MM.1S (cell line): ENCODE measurements around the gene OR6B3.

Experiments used
- DNase-seq: peaks from one replicate; pipeline ENCODE4 v3.0.0-alpha.2; 2015
- H2AFZ ChIP-seq: fragments of 300-600 bp; sonication (generic); 2 replicates; pipeline ENCODE4 v1.6.0; 2016; ENCODE audit warnings: antibody characterized with exemption, low read length
- H3F3A ChIP-seq: fragments of 300-600 bp; sonication (generic); 2 replicates; pipeline ENCODE4 v1.6.1; 2016; ENCODE audit warnings: mild to moderate bottlenecking, antibody characterized with exemption, low read length, moderate library complexity, mixed read lengths; ENCODE audit not compliant: insufficient read depth
- H3K27ac ChIP-seq: fragments of 300-600 bp; sonication (generic); 2 replicates; pipeline ENCODE4 v1.5.1; 2016; ENCODE audit warnings: mild to moderate bottlenecking, low read length
- H3K27me3 ChIP-seq: fragments of 300-600 bp; sonication (generic); replicated peaks from 2 replicates; pipeline ENCODE4 v1.6.0; 2016; ENCODE audit warnings: low read length; ENCODE audit not compliant: insufficient read depth
- H3K36me3 ChIP-seq: fragments of 300-600 bp; sonication (generic); replicated peaks from 2 replicates; pipeline ENCODE4 v1.6.1; 2016; ENCODE audit warnings: mild to moderate bottlenecking, low read length, mixed read lengths; ENCODE audit not compliant: insufficient read depth
- H3K4me1 ChIP-seq: fragments of 300-600 bp; sonication (generic); 2 replicates; pipeline ENCODE4 v1.6.1; 2016; ENCODE audit warnings: low read length, mixed read lengths
- H3K4me2 ChIP-seq: fragments of 300-600 bp; sonication (generic); 2 replicates; pipeline ENCODE4 v1.6.0; 2016; ENCODE audit warnings: low read depth, low read length
- H3K4me3 ChIP-seq: fragments of 300-600 bp; sonication (generic); 2 replicates; pipeline ENCODE4 v1.5.1; 2016; ENCODE audit warnings: low read length, mixed read lengths
- H3K79me2 ChIP-seq: fragments of 300-600 bp; sonication (generic); 2 replicates; pipeline ENCODE4 v1.6.1; 2016; ENCODE audit warnings: mixed run types, low read length, mixed read lengths
- H3K9ac ChIP-seq: fragments of 300-600 bp; sonication (generic); 2 replicates; pipeline ENCODE4 v1.6.1; 2016; ENCODE audit warnings: low read length, mixed read lengths
- H3K9me2 ChIP-seq: fragments of 300-600 bp; sonication (generic); replicated peaks from 2 replicates; pipeline ENCODE4 v1.6.1; 2016; ENCODE audit warnings: mild to moderate bottlenecking, low read length, mixed read lengths; ENCODE audit not compliant: insufficient read depth
- H3K9me3 ChIP-seq: fragments of 300-600 bp; sonication (generic); replicated peaks from 2 replicates; pipeline ENCODE4 v1.6.1; 2016; ENCODE audit warnings: mild to moderate bottlenecking, low read length, mixed read lengths; ENCODE audit not compliant: insufficient read depth
- H4K20me1 ChIP-seq: fragments of 300-600 bp; sonication (generic); 2 replicates; pipeline ENCODE4 v1.6.1; 2016; ENCODE audit warnings: mild to moderate bottlenecking, low read length, moderate library complexity, mixed read lengths; ENCODE audit not compliant: insufficient read depth
- EZH2 ChIP-seq: fragments of 300-600 bp; sonication (generic); optimal IDR thresholded peaks from 2 replicates; pipeline ENCODE3; 2017; ENCODE audit warnings: low read depth, mild to moderate bottlenecking, antibody characterized with exemption, low read length, mixed read lengths
- EZH2phosphoT487 ChIP-seq: fragments of 300-600 bp; sonication (generic); IDR thresholded peaks from 2 replicates; pipeline ENCODE4 v1.6.1; 2018; ENCODE audit warnings: antibody characterized with exemption, low read length
- TF ChIP-seq, protein P1 (sequence below): fragments of 300-600 bp; sonication (generic); IDR thresholded peaks from 2 replicates; pipeline ENCODE4 v1.5.1; 2016; ENCODE audit warnings: antibody characterized with exemption, low read length, mixed read lengths

The OR6B3 gene

DNA sequence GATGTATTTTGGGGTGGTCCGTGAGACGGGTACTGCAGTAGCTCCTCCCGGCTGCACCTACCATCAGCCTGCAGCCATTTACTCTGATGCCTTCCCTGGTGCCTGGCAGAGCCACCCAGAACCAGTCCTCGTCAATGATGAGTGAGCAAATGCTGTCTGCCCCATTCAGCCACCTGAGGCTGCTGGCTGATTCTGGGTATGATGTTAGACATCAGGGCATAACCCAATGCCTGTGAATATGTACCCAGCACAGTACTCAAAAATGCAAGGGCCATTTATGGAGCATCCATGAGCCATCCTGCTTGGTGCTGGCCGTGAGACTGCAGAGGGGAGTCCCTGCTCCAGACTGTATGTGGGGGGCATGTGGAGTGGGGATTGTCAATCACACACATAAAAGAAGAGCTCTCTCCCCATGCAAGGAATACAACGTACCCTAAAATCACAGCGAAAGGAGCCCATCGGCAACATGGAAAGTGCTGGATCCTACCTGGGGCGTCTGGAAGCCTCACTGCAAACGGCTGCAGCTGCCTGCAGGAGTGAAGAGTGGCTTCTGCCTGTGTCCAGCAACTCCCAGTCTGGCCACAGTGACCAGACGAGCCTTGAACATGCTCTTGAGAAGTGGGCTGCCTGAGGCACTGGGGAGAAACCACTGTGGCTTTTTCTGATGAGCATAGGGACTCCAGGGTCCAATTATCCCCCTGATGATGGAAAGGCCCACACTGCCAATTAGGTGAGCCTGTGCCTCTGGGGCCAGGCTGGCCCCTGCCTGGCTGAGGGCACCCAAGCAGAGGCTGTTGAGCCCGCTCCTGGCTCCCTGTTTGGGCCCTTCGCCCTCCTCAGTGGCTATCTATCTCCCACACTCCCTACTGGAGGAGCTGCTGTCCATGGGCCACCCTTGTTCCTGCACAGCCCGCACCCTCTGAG, 20.7 kb downstream of the OR6B3 start:
- Histone ChIP-seq H3K9me3 (no peaks in the 10 kb centered on the region), H3K27ac (no peak overlapping the region), H3K36me3 (no peaks in the 10 kb centered on the region), H3K27me3 (peaks cover 67% of the 10 kb centered on the region), H3K4me1 (no peaks in the 10 kb centered on the region), H3K9ac (no peak overlapping the region), H4K20me1 (no peaks in the 10 kb centered on the region), H3K4me3 (no peak overlapping the region), H3K79me2 (no peaks in the 10 kb centered on the region), H3K4me2 (no peak overlapping the region; the same call in 1 of the 2 replicates), H2AFZ (no peak overlapping the region), H3K9me2 (no peaks in the 10 kb centered on the region), H3F3A (no peaks in the 10 kb centered on the region)
- TF ChIP-seq EZH2phosphoT487: no peak
- TF ChIP-seq, protein P1, sequence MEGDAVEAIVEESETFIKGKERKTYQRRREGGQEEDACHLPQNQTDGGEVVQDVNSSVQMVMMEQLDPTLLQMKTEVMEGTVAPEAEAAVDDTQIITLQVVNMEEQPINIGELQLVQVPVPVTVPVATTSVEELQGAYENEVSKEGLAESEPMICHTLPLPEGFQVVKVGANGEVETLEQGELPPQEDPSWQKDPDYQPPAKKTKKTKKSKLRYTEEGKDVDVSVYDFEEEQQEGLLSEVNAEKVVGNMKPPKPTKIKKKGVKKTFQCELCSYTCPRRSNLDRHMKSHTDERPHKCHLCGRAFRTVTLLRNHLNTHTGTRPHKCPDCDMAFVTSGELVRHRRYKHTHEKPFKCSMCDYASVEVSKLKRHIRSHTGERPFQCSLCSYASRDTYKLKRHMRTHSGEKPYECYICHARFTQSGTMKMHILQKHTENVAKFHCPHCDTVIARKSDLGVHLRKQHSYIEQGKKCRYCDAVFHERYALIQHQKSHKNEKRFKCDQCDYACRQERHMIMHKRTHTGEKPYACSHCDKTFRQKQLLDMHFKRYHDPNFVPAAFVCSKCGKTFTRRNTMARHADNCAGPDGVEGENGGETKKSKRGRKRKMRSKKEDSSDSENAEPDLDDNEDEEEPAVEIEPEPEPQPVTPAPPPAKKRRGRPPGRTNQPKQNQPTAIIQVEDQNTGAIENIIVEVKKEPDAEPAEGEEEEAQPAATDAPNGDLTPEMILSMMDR: no peak
- TF ChIP-seq EZH2: no peak
- DNase-seq: no peak

DNA sequence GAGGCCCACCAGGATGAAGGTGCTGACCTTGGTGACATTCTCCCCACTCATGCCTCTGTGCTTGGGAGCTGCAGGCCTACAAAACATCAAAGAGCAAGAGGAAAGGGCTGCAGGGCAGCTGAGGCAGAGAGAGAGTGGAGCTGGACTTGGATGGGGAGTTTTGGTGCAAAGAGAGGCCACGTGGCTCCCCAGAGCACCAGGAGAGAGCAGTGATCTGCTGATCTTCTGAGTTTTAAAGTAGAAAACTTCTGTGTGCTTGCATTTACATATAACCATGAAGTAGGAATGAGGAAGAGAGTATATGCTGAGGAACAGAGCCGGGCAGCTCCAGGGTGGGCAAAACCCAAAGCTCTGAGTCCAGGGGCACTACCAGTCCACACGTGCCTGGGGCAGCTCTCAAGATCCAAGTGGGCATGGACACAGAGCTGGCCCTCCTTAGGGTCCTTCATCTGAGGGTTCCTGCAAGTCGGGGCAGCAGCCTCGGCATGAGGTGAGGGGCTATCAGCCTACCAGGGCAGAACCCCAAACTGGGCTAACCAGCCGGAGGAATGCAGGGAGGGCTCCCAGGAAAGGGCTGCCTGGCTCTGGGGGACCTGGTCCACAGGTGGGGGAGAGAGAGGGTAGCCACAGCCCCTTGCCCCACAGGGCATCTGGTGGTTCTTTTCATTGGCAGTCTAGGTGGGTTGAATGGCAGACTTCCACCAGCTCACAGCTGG, 22.8 kb downstream of the OR6B3 start, which contains the start of gene OR6B2:
Gene OR6B2 (minus strand): TSS at position 51 of the 716 bp plus-strand sequence. CDS start 0 bp downstream, at position 51.
- Histone ChIP-seq H3K79me2 (no peaks in the 10 kb centered on the region), H3K27me3 (peaks cover 58% of the 10 kb centered on the region), H3K36me3 (no peaks in the 10 kb centered on the region), H2AFZ (no peak within 1 kb of the TSS), H3K4me1 (no peaks in the 10 kb centered on the region), H3F3A (no peaks in the 10 kb centered on the region), H4K20me1 (no peaks in the 10 kb centered on the region), H3K4me3 (no peak within 1 kb of the TSS), H3K9me3 (no peaks in the 10 kb centered on the region), H3K9me2 (no peaks in the 10 kb centered on the region), H3K9ac (no peak within 1 kb of the TSS), H3K4me2 (no peak within 1 kb of the TSS), H3K27ac (no peak within 1 kb of the TSS)
- no peak for TF ChIP-seq EZH2
- no peak for TF ChIP-seq EZH2phosphoT487
- TF ChIP-seq, protein P1: no peak
- no peak for DNase-seq

GRCh38 chr2:240024766-240025165, 28.6 kb downstream of the OR6B3 start:
- TF ChIP-seq, protein P1: no peak
- TF ChIP-seq EZH2phosphoT487 (no peak), EZH2 (no peak)
- no peaks in the 10 kb centered on the region for H3K9me2 ChIP-seq
- H3K9ac ChIP-seq: peak overlapping the region; percentile 94
- no peaks in the 10 kb centered on the region for H3K9me3 ChIP-seq
- H2AFZ ChIP-seq: no peak overlapping the region
- peak overlapping the region; percentile 16; the same call in 1 of the 2 replicates for H3K27ac ChIP-seq
- H3K4me3 ChIP-seq: peak overlapping the region; percentile 96
- peaks cover 6% of the 10 kb centered on the region; the same call in 1 of the 2 replicates for H3K4me1 ChIP-seq
- DNase-seq: peak; percentile 11
- H3F3A ChIP-seq: no peaks in the 10 kb centered on the region
- H3K36me3 ChIP-seq: 0 out of 2 replicates have a peak, but pooled peaks cover 3% of the 10 kb centered on the region
- peaks cover 51% of the 10 kb centered on the region for H3K79me2 ChIP-seq
- no peaks in the 10 kb centered on the region for H4K20me1 ChIP-seq
- peaks cover 17% of the 10 kb centered on the region for H3K27me3 ChIP-seq
- peak overlapping the region; percentile 56 for H3K4me2 ChIP-seq
